GM12801 (cell line): Measurements from ENCODE around the gene PARD3B.

ENCODE experiments used
- CTCF ChIP-seq: IDR thresholded peaks from one replicate; pipeline ENCODE4 v1.5.1; 2011; ENCODE audit warnings: control low read depth; ENCODE audit not compliant: insufficient read length; ENCODE audit errors: extremely low read depth

Gene PARD3B

DNA sequence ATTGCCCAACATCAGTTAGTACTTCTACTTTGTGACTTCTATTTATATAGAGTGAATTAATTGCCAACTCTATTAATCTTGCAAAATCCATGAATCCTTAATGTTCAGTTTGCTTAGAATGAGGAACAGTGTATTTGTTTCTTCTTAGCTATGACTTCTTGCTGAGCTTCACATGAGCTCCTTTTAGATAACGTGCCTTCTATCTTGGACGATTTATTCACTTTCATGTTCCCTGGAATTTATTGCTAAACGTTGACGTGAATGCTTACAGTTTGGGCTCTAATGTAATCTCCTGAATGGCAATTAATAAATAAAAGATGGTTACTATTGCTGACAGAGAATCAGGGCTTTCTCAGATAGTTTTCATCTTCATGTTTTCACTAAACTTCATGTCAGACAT is 752.6 kb downstream of the PARD3B start:
- no peak for TF ChIP-seq CTCF

- TF ChIP-seq CTCF = no peak
These were observed 765.9 kb downstream of the PARD3B start for GRCh38 chr2:205311201-205311600.

GRCh38 chr2:205321231-205321630 is 776.0 kb downstream of the PARD3B start:
- TF ChIP-seq CTCF = no peak

GRCh38 chr2:205323929-205324328 is 778.7 kb downstream of the PARD3B start:
- TF ChIP-seq CTCF = no peak

- no peak for TF ChIP-seq CTCF
These were observed 779.1 kb downstream of the PARD3B start for GRCh38 chr2:205324355-205324754.

DNA sequence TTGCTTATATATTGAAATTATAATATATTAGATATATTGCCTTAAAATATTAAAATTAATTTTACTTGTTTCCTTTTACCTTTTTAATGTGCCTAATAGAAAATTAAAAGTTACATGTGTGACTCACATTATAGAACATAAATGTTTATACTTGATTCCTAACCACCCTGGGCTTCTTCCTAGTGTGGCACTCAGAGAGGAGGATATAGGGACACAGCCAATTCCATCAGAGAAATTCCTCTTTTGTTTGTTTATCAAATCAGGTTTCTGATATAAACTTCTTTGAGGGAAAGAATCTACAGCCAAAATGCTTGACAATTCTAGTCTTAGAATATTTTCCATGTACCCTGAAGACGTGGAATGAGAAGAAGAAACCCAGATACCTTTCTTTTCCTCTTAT is 788.1 kb downstream of the PARD3B start:
- TF ChIP-seq CTCF = no peak

- no peak for TF ChIP-seq CTCF
These were observed 792.0 kb downstream of the PARD3B start for GRCh38 chr2:205337274-205337673.

DNA sequence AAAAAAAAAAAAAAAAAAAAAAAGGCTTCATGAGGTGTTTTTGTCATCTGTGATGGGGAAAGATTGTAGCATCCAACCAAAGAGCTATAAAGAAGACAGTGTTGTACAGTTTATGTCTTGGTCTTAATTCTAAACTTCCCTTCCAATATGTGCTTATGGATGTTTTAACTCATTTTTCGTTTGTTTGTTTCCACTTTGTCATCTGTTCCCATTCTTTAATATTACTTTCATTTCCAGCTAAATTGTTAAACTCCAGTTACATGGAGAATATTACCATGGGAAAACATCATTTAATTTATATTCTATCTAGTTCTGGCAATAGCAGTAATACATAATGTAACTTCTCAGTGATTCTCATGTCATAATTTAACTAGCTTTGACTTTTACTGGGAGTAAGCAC is 792.9 kb downstream of the PARD3B start:
- TF ChIP-seq CTCF = no peak
